Stimulated activated CD8-positive, alpha-beta memory T cell treated with anti-CD3 and anti-CD28 coated beads, Interleukin-4, amount 100 ng/mL, for 1 hour (primary cell): Measurements from ENCODE around the gene KCNIP3.
"Not testable (repeated sequence)": the region's sequence is repeated elsewhere in the genome, so short reads cannot be mapped to it uniquely, and the experiment has no call there.

Experiments used
- DNase-seq, 2 donors: peaks; one replicate each; pipeline ENCODE4 v3.0.0-alpha.2; 2020; ENCODE audit warnings: low read depth in 2 of 2, low spot score in 1 of 2

KCNIP3 gene

DNA sequence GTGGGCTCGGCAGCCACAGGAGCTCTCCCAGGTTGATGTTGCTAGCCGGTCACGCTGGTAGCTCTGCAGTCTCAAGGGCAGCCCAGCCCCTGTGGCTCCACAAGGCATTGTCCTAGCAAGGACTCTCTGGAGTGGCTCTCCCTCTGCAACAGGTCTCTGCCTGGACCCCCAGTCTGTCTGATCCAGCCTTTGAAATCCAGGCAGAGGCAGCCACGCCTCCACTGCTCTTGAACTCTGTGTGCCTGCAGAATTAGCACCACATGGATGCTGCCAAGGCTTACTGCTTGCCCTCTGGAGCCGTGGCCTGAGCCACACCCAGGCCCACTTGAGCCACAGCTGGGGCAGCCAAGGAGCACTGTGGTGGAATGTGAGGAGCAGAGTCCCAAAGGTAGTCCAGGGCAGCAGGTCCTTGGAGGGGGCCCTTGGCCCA lies 62.4 kb downstream of the KCNIP3 start:
- no peak for DNase-seq

- DNase-seq, result no peak
Observed at GRCh38 chr2:95361216-95361980, 64.3 kb downstream of the KCNIP3 start.

DNA sequence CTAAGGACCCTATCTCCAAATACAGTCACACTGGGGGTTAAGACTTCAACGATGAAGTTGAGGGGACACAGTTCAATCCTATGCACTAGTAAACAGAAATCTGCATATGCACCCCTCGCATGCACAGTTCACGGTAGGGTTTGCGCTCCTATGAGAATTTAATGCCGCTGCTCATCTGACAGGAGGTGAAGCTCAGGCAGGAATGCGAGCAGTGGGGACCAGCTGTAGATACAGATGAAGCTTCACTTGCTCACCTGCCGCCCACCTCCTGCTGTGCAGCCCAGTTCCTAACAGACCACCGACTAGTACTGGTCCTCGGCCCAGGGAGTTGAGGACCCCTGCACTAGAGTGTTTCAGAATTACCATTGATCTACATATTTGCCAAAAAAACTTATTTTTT lies 65.3 kb downstream of the KCNIP3 start:
- no peak for DNase-seq

GRCh38 chr2:95366514-95366913 lies 69.4 kb downstream of the KCNIP3 start:
- no peak for DNase-seq

DNA sequence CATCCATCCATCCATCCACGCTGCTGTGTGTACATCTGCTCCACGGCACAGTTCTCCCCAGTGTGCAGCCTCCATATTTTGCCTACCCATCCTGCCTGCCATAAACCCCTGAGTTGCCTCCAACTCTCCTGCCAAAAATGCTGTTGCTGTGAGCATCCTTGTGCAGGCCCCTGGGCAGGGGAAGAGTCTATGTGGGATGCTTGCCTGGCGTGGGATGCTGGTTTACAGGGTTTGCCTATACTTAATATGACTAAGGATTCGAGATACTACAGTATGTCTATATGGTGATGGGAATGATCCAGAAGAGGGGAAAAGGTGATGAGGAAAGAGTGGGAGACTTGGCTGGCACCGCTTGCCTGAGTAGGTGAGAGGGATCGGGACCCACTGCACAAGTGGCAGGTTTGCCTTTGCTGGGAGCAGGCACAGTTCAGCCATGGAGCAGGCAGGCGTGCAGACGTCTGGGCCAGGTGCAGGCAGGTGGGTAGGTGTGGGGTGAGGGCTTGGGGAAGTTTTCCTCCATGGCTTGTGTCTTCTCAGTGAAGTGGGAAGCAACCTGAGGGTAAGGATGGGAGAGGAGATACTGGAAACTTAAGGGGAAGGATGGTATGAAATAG lies 75.2 kb downstream of the KCNIP3 start:
- no peak for DNase-seq

DNA sequence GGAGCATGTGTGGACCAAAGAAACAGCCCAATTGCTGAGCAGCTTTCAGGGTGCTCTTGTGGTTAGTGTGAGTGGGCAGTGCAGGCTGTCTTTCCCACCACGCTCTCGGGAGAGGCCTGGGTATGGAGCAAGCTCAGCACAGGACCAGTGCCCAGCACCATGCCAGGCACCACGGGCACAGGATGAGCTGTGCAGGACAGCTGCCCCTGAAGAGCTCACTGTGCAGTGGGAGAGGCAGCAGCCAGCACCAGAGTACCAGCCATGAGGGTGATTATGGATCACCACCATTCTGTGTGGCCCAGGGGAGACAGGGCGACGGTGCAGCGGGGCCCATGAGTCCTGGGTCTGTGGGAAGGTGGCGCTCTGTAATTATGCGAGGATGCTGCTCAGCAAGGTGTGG lies 75.7 kb downstream of the KCNIP3 start:
- DNase-seq, result no peak

- no peak for DNase-seq
Observed at GRCh38 chr2:95374029-95374428, 76.9 kb downstream of the KCNIP3 start.

GRCh38 chr2:95374451-95374920 lies 77.3 kb downstream of the KCNIP3 start:
- no peak for DNase-seq

DNA sequence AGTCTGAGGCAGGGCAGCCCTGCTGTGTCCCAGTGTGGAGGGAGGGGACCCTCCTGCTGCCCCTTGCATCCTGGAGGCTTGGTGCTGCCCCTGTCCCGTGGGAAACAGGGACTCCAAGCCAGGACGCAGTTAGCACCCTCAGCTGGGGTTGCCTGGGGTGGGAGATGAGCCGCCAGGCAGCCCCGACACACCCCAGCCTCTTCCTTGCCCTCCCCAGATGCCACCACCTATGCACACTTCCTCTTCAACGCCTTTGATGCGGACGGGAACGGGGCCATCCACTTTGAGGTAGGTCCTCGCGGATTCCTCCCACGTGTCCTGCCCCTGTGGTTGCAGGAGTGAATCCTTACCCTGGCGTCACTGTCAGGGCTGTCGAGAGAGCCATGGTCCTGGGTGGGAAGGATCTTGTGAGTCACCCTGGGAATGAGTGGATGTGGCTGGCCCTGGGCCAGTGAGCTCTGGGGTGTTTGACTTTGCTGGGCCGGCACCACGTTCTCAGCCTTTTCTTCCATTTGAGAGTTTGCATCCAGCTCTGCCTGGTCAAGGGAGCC lies 77.8 kb downstream of the KCNIP3 start:
- DNase-seq, result no peak

GRCh38 chr2:95375532-95376150 lies 78.5 kb downstream of the KCNIP3 start:
- no peak for DNase-seq

GRCh38 chr2:95376311-95377215 lies 79.4 kb downstream of the KCNIP3 start:
- no peak for DNase-seq

- DNase-seq, result no peak
Observed at GRCh38 chr2:95377216-95378123, 80.3 kb downstream of the KCNIP3 start.

DNA sequence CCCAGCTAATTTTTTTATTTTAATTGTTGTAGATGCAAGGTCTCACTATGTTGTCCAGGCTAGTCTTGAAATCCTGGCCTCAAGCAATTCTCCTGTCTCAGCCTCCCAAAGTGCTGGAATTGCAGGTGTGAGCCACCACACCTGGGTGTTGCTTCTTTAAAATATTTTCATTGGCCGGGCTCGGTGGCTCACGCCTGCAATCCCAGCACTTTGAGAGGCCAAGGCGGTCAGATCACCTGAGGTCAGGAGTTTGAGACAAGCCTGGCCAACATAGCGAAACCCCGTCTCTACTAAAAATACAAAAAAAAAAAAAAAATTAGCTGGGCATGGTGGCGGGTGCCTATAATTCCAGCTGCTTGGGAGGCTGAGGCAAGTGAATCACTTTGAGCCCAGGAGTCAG lies 81.1 kb downstream of the KCNIP3 start:
- not testable (repeated sequence) for DNase-seq

GRCh38 chr2:95379371-95379831 lies 82.3 kb downstream of the KCNIP3 start:
- no peak for DNase-seq

DNA sequence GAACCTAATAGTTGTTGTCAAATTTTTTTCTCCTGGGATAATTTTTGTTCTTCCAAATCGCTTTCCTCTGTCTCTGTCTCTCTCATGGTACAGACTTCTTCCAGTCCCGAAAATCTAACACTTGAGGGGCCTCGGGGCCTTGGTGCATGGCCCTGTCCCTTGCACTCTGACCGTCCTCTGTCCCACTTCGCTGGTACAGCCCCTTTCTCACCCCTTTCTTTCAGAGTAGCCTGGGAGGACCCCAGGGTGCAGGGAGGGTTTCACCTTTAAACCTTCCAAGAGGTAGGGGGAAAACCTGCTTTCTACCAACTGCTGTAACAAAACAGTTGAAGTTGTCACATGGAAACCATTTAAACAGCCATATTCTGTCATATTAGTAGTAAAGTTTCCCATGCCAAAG lies 83.1 kb downstream of the KCNIP3 start:
- no peak for DNase-seq

DNA sequence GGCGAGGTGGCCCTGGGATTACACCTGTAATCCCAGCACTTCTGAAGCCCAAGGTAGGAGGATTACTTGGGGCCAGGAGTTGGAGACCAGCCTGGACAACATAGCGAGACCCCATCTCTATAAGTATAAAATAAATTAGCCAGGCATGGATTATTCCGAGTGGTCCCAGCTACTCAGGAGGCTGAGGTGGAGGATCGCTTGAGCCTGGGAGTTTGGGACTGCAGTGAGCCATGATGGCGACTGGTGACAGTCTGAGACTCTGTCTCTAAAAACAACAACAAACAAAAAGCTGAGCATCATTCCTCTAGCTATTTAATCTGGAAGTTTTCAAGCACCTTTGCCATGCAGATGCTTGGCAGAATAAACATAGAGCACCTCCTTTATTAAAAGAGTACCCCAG lies 83.6 kb downstream of the KCNIP3 start:
- no peak for DNase-seq

- no peak for DNase-seq
Observed at GRCh38 chr2:95381212-95382191, 84.4 kb downstream of the KCNIP3 start.

GRCh38 chr2:95382192-95382591 lies 85.0 kb downstream of the KCNIP3 start:
- DNase-seq, result no peak
